ENCODE measurements around the gene A3GALT2. TPM values are rescaled to one million over a fixed set of nuclear protein-coding genes. Genes with fewer than 3 reads are reported as not detected.

The A3GALT2 gene
- total RNA-seq, 1 experiment from 2014 or later, result not detected

- intact Hi-C loops (cut with micrococcal nuclease), result no loop called here
- ChIA-PET POLR2A (interaction anchor here (1.8 kb wide), 1 partner anchor 12 kb away, joined by 5 read pairs; no protein-coding TSS in a partner anchor), CTCF (interaction anchor here (1.1 to 1.6 kb wide), 2 partner anchors 29 to 41 kb away, joined by 3 to 4 read pairs; no protein-coding TSS in a partner anchor)
- H3K4me3 Mint-ChIP-seq (ENCODE audit: unreplicated experiment), result no peak overlapping the region
- peak overlapping the region; percentile 27 for H3K27ac Mint-ChIP-seq (ENCODE audit: low read depth, unreplicated experiment)
- no peak for DNase-seq (ENCODE audit: unreplicated experiment)
- H3K4me1 Mint-ChIP-seq (ENCODE audit: insufficient read depth, unreplicated experiment), result peaks cover 42% of the 10 kb centered on the region
- peaks cover 100% of the 10 kb centered on the region for H3K36me3 Mint-ChIP-seq (ENCODE audit: insufficient read depth, unreplicated experiment)
- no peak for TF ChIP-seq CTCF (IDR thresholded peaks at IDR 0.05; ENCODE audit: unreplicated experiment)
- no peaks in the 10 kb centered on the region for H3K27me3 Mint-ChIP-seq (ENCODE audit: insufficient read depth, unreplicated experiment)
- H3K9me3 Mint-ChIP-seq (ENCODE audit: unreplicated experiment), result no peaks in the 10 kb centered on the region
- BruUV-seq (replicated peaks), result no TSS peak
Measured at GRCh38 chr1:33326785-33327184, 5.9 kb upstream of the A3GALT2 start.

GRCh38 chr1:33324677-33325575 is 4.0 kb upstream of the A3GALT2 start:
- H3K27ac Mint-ChIP-seq (ENCODE audit: low read depth, unreplicated experiment), result no peak overlapping the region

GRCh38 chr1:33323663-33324477 is 3.0 kb upstream of the A3GALT2 start:
- H3K27me3 Mint-ChIP-seq (ENCODE audit: insufficient read depth, unreplicated experiment), result no peaks in the 10 kb centered on the region
- DNase-seq (ENCODE audit: unreplicated experiment), result no peak
- TF ChIP-seq CTCF (IDR thresholded peaks at IDR 0.05; ENCODE audit: unreplicated experiment), result no peak
- H3K9me3 Mint-ChIP-seq (ENCODE audit: unreplicated experiment), result no peaks in the 10 kb centered on the region
- ChIA-PET POLR2A (interaction anchor here (0.6 to 2.5 kb wide), 4 partner anchors 18 to 31 kb away, joined by 4 to 7 read pairs (median 4); no protein-coding TSS in a partner anchor), CTCF (interaction anchor here (1.3 to 2.0 kb wide), 3 partner anchors 14 to 147 kb away, joined by 5 to 8 read pairs (median 6); no protein-coding TSS in a partner anchor)
- peaks cover 80% of the 10 kb centered on the region for H3K36me3 Mint-ChIP-seq (ENCODE audit: insufficient read depth, unreplicated experiment)
- intact Hi-C loops (cut with micrococcal nuclease), result no loop called here
- no peak overlapping the region for H3K4me3 Mint-ChIP-seq (ENCODE audit: unreplicated experiment)
- no peak overlapping the region for H3K27ac Mint-ChIP-seq (ENCODE audit: low read depth, unreplicated experiment)
- TSS peak; percentile 26 for BruUV-seq (replicated peaks)
- peaks cover 29% of the 10 kb centered on the region for H3K4me1 Mint-ChIP-seq (ENCODE audit: insufficient read depth, unreplicated experiment)

More at GRCh38 chr1:33324677-33325575, 4.0 kb upstream of the A3GALT2 start:
- no peaks in the 10 kb centered on the region for H3K27me3 Mint-ChIP-seq (ENCODE audit: insufficient read depth, unreplicated experiment)
- H3K36me3 Mint-ChIP-seq (ENCODE audit: insufficient read depth, unreplicated experiment), result peaks cover 90% of the 10 kb centered on the region
- ChIA-PET CTCF (interaction anchor here (1.5 to 1.6 kb wide), 2 partner anchors 13 to 27 kb away, joined by 4 to 6 read pairs; no protein-coding TSS in a partner anchor), POLR2A (interaction anchor here (0.9 to 2.5 kb wide), 4 partner anchors 10 to 25 kb away, joined by 3 to 7 read pairs (median 4); no protein-coding TSS in a partner anchor)
- intact Hi-C loops (cut with micrococcal nuclease), result no loop called here
- BruUV-seq (replicated peaks), result no TSS peak
- H3K4me3 Mint-ChIP-seq (ENCODE audit: unreplicated experiment), result no peak overlapping the region
- no peak for DNase-seq (ENCODE audit: unreplicated experiment)
- peaks cover 38% of the 10 kb centered on the region for H3K4me1 Mint-ChIP-seq (ENCODE audit: insufficient read depth, unreplicated experiment)
- H3K9me3 Mint-ChIP-seq (ENCODE audit: unreplicated experiment), result no peaks in the 10 kb centered on the region
- TF ChIP-seq CTCF (IDR thresholded peaks at IDR 0.05; ENCODE audit: unreplicated experiment), result no peak

Measured in MCF 10A (cell line).